ENCODE measurements around the gene RAB34. TPM values are rescaled to one million over a fixed set of nuclear protein-coding genes. Genes with fewer than 3 reads are reported as not detected.

RAB34 gene
- total and polyA plus RNA-seq, 3 experiments from 2014 or later: 2.6 to 8.3 (median 7.9) TPM

- peaks cover 73% of the 10 kb centered on the region for H3K36me3 ChIP-seq (ENCODE audit: insufficient read depth, low read length)
- H3K4me1 ChIP-seq (ENCODE audit: insufficient read depth, low read length): no peaks in the 10 kb centered on the region
- H3K4me1 Mint-ChIP-seq: peaks cover 0 to 7% (median 0%) of the 10 kb centered on the region in 3 donors
- no peaks in the 10 kb centered on the region for H3K9me3 ChIP-seq (ENCODE audit: low read length)
- DNase-seq: no peak
- CTCF ChIA-PET: no interaction called here
- no peaks in the 10 kb centered on the region for H3K27me3 ChIP-seq (ENCODE audit: insufficient read depth, low read length, poor library complexity, severe bottlenecking)
- POLR2A ChIA-PET: no interaction called here
- H3K4me3 Mint-ChIP-seq: no peak overlapping the region
- peaks cover 5 to 89% (median 45%) of the 10 kb centered on the region in 3 donors for H3K36me3 Mint-ChIP-seq
- no peaks in the 10 kb centered on the region for H3K27me3 Mint-ChIP-seq
- H3K4me3 ChIP-seq (ENCODE audit: low read length): no peak overlapping the region
- H3K27ac Mint-ChIP-seq: no peak overlapping the region
- peaks cover 0 to 2% (median 0%) of the 10 kb centered on the region in 5 donors for H3K9me3 Mint-ChIP-seq
- H3K27ac ChIP-seq (ENCODE audit: low read depth, low read length): no peak overlapping the region
Measured at GRCh38 chr17:28675490-28675889, 42.2 kb downstream of the RAB34 start.

GRCh38 chr17:28669918-28670317 is 47.8 kb downstream of the RAB34 start:
- CTCF ChIA-PET: no interaction called here

GRCh38 chr17:28667870-28668269 is 49.8 kb downstream of the RAB34 start:
- no peak overlapping the region for H3K27ac ChIP-seq (ENCODE audit: low read depth, low read length)
- POLR2A ChIA-PET: no interaction called here

More at GRCh38 chr17:28669918-28670317, 47.8 kb downstream of the RAB34 start:
- H3K27me3 Mint-ChIP-seq: no peaks in the 10 kb centered on the region
- POLR2A ChIA-PET: no interaction called here
- H3K4me3 Mint-ChIP-seq: no peak overlapping the region
- H3K27me3 ChIP-seq (ENCODE audit: insufficient read depth, low read length, poor library complexity, severe bottlenecking): no peaks in the 10 kb centered on the region
- DNase-seq: no peak
- peaks cover 0 to 73% (median 30%) of the 10 kb centered on the region in 3 donors for H3K36me3 Mint-ChIP-seq
- peaks cover 54% of the 10 kb centered on the region for H3K36me3 ChIP-seq (ENCODE audit: insufficient read depth, low read length)
- peaks cover 22% of the 10 kb centered on the region for H3K4me1 ChIP-seq (ENCODE audit: insufficient read depth, low read length)
- H3K27ac Mint-ChIP-seq: no peak overlapping the region
- H3K4me1 Mint-ChIP-seq: peaks cover 24 to 39% (median 28%) of the 10 kb centered on the region in 3 donors
- no peak overlapping the region for H3K27ac ChIP-seq (ENCODE audit: low read depth, low read length)
- no peaks in the 10 kb centered on the region for H3K9me3 ChIP-seq (ENCODE audit: low read length)
- no peaks in the 10 kb centered on the region for H3K9me3 Mint-ChIP-seq
- H3K4me3 ChIP-seq (ENCODE audit: low read length): no peak overlapping the region

DNA sequence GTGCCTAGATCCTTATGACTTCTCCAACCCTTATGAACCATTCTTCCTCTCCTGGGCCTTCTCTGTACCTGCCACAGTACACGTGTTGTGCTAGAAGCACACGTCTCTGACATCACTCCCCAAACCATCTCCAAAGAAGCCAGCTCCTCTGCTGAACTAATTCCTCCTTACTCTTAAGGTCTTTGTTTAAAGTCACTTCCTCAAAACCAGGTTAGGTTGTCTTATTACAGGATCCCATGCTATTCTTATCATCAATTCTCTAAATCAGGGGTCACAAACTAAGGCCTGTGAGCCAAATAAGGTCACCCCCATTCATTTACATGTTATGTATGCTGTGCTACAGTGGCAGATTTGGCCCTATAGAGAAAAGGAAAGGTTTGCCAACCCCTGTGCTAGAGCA is 51.7 kb downstream of the RAB34 start:
- CTCF ChIA-PET: no interaction called here

More at GRCh38 chr17:28667870-28668269, 49.8 kb downstream of the RAB34 start:
- Mint-ChIP-seq H3K4me1 (peaks cover 41 to 60% (median 49%) of the 10 kb centered on the region in 3 donors), H3K9me3 (no peaks in the 10 kb centered on the region), H3K36me3 (peaks cover 0 to 66% (median 24%) of the 10 kb centered on the region in 3 donors), H3K27me3 (no peaks in the 10 kb centered on the region), H3K4me3 (peak overlapping the region in 1 of 7 donors; percentile 25), H3K27ac (peak overlapping the region in 6 of 8 donors; percentile 26 to 85 (median 50))
- CTCF ChIA-PET: no interaction called here
- peaks cover 37% of the 10 kb centered on the region for H3K36me3 ChIP-seq (ENCODE audit: insufficient read depth, low read length)
- no peak for DNase-seq
- H3K27me3 ChIP-seq (ENCODE audit: insufficient read depth, low read length, poor library complexity, severe bottlenecking): no peaks in the 10 kb centered on the region
- peaks cover 42% of the 10 kb centered on the region for H3K4me1 ChIP-seq (ENCODE audit: insufficient read depth, low read length)
- no peak overlapping the region for H3K4me3 ChIP-seq (ENCODE audit: low read length)
- no peaks in the 10 kb centered on the region for H3K9me3 ChIP-seq (ENCODE audit: low read length)

More for the DNA sequence above, 51.7 kb downstream of the RAB34 start:
- Mint-ChIP-seq H3K27ac (peak overlapping the region in 6 of 8 donors; percentile 36 to 99 (median 66)), H3K27me3 (no peaks in the 10 kb centered on the region), H3K4me3 (peak overlapping the region in 1 of 7 donors; percentile 76), H3K36me3 (peaks cover 0 to 65% (median 17%) of the 10 kb centered on the region in 3 donors), H3K9me3 (no peaks in the 10 kb centered on the region), H3K4me1 (peaks cover 50 to 73% (median 63%) of the 10 kb centered on the region in 3 donors)
- H3K4me3 ChIP-seq (ENCODE audit: low read length): no peak overlapping the region
- DNase-seq: no peak
- H3K36me3 ChIP-seq (ENCODE audit: insufficient read depth, low read length): peaks cover 23% of the 10 kb centered on the region
- H3K9me3 ChIP-seq (ENCODE audit: low read length): no peaks in the 10 kb centered on the region
- H3K27me3 ChIP-seq (ENCODE audit: insufficient read depth, low read length, poor library complexity, severe bottlenecking): no peaks in the 10 kb centered on the region
- no peak overlapping the region for H3K27ac ChIP-seq (ENCODE audit: low read depth, low read length)
- POLR2A ChIA-PET: no interaction called here
- H3K4me1 ChIP-seq (ENCODE audit: insufficient read depth, low read length): peaks cover 50% of the 10 kb centered on the region

Other genes with a start within 250 kb of the RAB34 start
- not detected for gene SLC13A2, start 244.2 kb downstream of the RAB34 start, total RNA-seq
- gene SLC13A2, start 244.2 kb downstream of the RAB34 start, polyA plus RNA-seq: not detected
- gene FOXN1, start 211.5 kb downstream of the RAB34 start, total RNA-seq: not detected
- not detected for gene FOXN1, start 211.5 kb downstream of the RAB34 start, polyA plus RNA-seq
- 10 to 100 TPM; 28.9 to 29.1 TPM for gene UNC119, start 165.2 kb downstream of the RAB34 start, total RNA-seq
- gene UNC119, start 165.2 kb downstream of the RAB34 start, polyA plus RNA-seq: 21.9 TPM
- gene PIGS, start 146.3 kb downstream of the RAB34 start, total RNA-seq: 10 to 100 TPM; 48.7 to 50.0 TPM
- 61.0 TPM for gene PIGS, start 146.3 kb downstream of the RAB34 start, polyA plus RNA-seq
- 10 to 100 TPM; 12.8 to 13.6 TPM for gene ALDOC, start 141.0 kb downstream of the RAB34 start, total RNA-seq
- 58.2 TPM for gene ALDOC, start 141.0 kb downstream of the RAB34 start, polyA plus RNA-seq
- 10 to 100 TPM; 77.8 to 79.7 TPM for gene SPAG5, start 118.8 kb downstream of the RAB34 start, total RNA-seq
- gene SPAG5, start 118.8 kb downstream of the RAB34 start, polyA plus RNA-seq: 3.5 TPM
- gene RSKR, start 103.7 kb downstream of the RAB34 start, total RNA-seq: 10 to 100 TPM; 18.4 to 19.3 TPM
- gene RSKR, start 103.7 kb downstream of the RAB34 start, polyA plus RNA-seq: 0.22 TPM
- 100 to 1,000 TPM; 176 to 192 TPM for gene BLTP2, start 72.7 kb downstream of the RAB34 start, total RNA-seq
- 44.5 TPM for gene BLTP2, start 72.7 kb downstream of the RAB34 start, polyA plus RNA-seq
- 10 to 100 TPM; 51.4 to 55.1 TPM for gene SDF2, start 56.0 kb downstream of the RAB34 start, total RNA-seq
- gene SDF2, start 56.0 kb downstream of the RAB34 start, polyA plus RNA-seq: 94.9 TPM
- gene SUPT6H, start 55.7 kb downstream of the RAB34 start, total RNA-seq: 10 to 100 TPM; 80.0 to 88.4 TPM
- 20.1 TPM for gene SUPT6H, start 55.7 kb downstream of the RAB34 start, polyA plus RNA-seq
- 1 to 10 TPM; 4.7 to 4.9 TPM for gene PROCA1, start 6.0 kb downstream of the RAB34 start, total RNA-seq
- gene PROCA1, start 6.0 kb downstream of the RAB34 start, polyA plus RNA-seq: 1.2 TPM
- 1,000 to 10,000 TPM; 2,670 to 2,692 TPM for gene RPL23A, start 2.1 kb upstream of the RAB34 start, total RNA-seq
- 5,358 TPM for gene RPL23A, start 2.1 kb upstream of the RAB34 start, polyA plus RNA-seq
- gene TLCD1, start 8.4 kb upstream of the RAB34 start, total RNA-seq: 10 to 100 TPM; 36.5 to 38.9 TPM
- not detected for gene TLCD1, start 8.4 kb upstream of the RAB34 start, polyA plus RNA-seq
- 1 to 10 TPM; 8.0 to 8.8 TPM for gene NEK8, start 10.9 kb upstream of the RAB34 start, total RNA-seq
- gene NEK8, start 10.9 kb upstream of the RAB34 start, polyA plus RNA-seq: 2.5 TPM
- 100 to 1,000 TPM; 176 to 182 TPM for gene TRAF4, start 26.1 kb upstream of the RAB34 start, total RNA-seq
- 2.7 TPM for gene TRAF4, start 26.1 kb upstream of the RAB34 start, polyA plus RNA-seq
- 10 to 100 TPM; 20.6 to 21.5 TPM for gene FAM222B, start 124.9 kb upstream of the RAB34 start, total RNA-seq
- 19.3 TPM for gene FAM222B, start 124.9 kb upstream of the RAB34 start, polyA plus RNA-seq
- gene ERAL1, start 137.1 kb upstream of the RAB34 start, total RNA-seq: 10 to 100 TPM; 84.1 to 86.2 TPM
- gene ERAL1, start 137.1 kb upstream of the RAB34 start, polyA plus RNA-seq: 44.7 TPM
- gene FLOT2, start 179.9 kb upstream of the RAB34 start, total RNA-seq: 100 to 1,000 TPM; 113 to 115 TPM
- 268 TPM for gene FLOT2, start 179.9 kb upstream of the RAB34 start, polyA plus RNA-seq
- gene DHRS13, start 185.2 kb upstream of the RAB34 start, total RNA-seq: 10 to 100 TPM; 32.6 to 34.7 TPM
- 26.5 TPM for gene DHRS13, start 185.2 kb upstream of the RAB34 start, polyA plus RNA-seq
- gene PHF12, start 233.7 kb upstream of the RAB34 start, total RNA-seq: 10 to 100 TPM; 58.1 to 62.1 TPM
- 11.6 TPM for gene PHF12, start 233.7 kb upstream of the RAB34 start, polyA plus RNA-seq